ENCODE measurements around the gene IL22. TPM values are rescaled to one million over a fixed set of nuclear protein-coding genes. Genes with fewer than 3 reads are reported as not detected.
A peak's percentile ranks its signal among the peaks of the same experiment; 100 is the strongest.

The IL22 gene
- total RNA-seq, 1 experiment from 2014 or later: not detected

GRCh38 chr12:68233498-68233897 is 19.9 kb downstream of the IL22 start:
- no peaks in the 10 kb centered on the region for H3K79me1 ChIP-seq (ENCODE audit: insufficient read depth, low read depth, low read length, poor library complexity, severe bottlenecking)
- no peaks in the 10 kb centered on the region for H4K20me1 ChIP-seq (ENCODE audit: control insufficient read depth, insufficient read depth, insufficient read length)
- no peaks in the 10 kb centered on the region for H3K27me3 Mint-ChIP-seq (ENCODE audit: low read depth)
- no peak overlapping the region for H3K56ac ChIP-seq (ENCODE audit: insufficient read length, low read depth, low read length)
- WGBS (ENCODE audit: extremely low coverage, insufficient read length, low lambda C conversion rate): no CpG with 5 or more reads among the region's 5 CpGs
- no peak overlapping the region for H2BK120ac ChIP-seq (ENCODE audit: low read depth, low read length, poor library complexity, severe bottlenecking)
- H2AFZ ChIP-seq (ENCODE audit: low read length): no peak overlapping the region
- H2BK5ac ChIP-seq (ENCODE audit: insufficient read length, low read length): no peak overlapping the region
- H3K9ac ChIP-seq (ENCODE audit: extremely low read depth, insufficient read length, low read length): no peak overlapping the region
- no peak overlapping the region for H4K8ac ChIP-seq (replicated peaks; ENCODE audit: insufficient read length, low read depth, low read length)
- no peak overlapping the region for H2BK15ac ChIP-seq (ENCODE audit: low read depth, low read length)
- no peaks in the 10 kb centered on the region for H3K36me3 Mint-ChIP-seq (ENCODE audit: insufficient read depth in 1 of 3, low read depth in 3 of 3)
- H3K4me1 ChIP-seq (ENCODE audit: insufficient read depth, low read length): no peaks in the 10 kb centered on the region
- no peak overlapping the region for H3K14ac ChIP-seq (ENCODE audit: insufficient read depth, low read length)
- no peak overlapping the region for H2BK20ac ChIP-seq (ENCODE audit: low read depth, low read length, poor library complexity, severe bottlenecking)
- H3K27me3 ChIP-seq (ENCODE audit: insufficient read depth, low read length): no peaks in the 10 kb centered on the region
- H2BK12ac ChIP-seq (ENCODE audit: insufficient read length, low read depth, low read length): no peak overlapping the region
- H3K27ac ChIP-seq (ENCODE audit: insufficient read length, low read depth, low read length): no peak overlapping the region
- H3K27ac Mint-ChIP-seq: no peak overlapping the region
- H3K4me1 Mint-ChIP-seq: peaks cover 7% of the 10 kb centered on the region in 2 experiments; a peak in 3 of 4 replicates
- no peaks in the 10 kb centered on the region for H3K9me3 Mint-ChIP-seq
- no peak overlapping the region for H3K4me3 Mint-ChIP-seq
- H4K5ac ChIP-seq (ENCODE audit: insufficient read length, low read depth, low read length): no peak overlapping the region
- H3T11ph ChIP-seq (ENCODE audit: low read length): no peak overlapping the region
- no peak overlapping the region for H3K4me2 ChIP-seq (ENCODE audit: insufficient read depth, insufficient read length, low read length)
- H3K9me3 ChIP-seq (ENCODE audit: control insufficient read depth, low read depth, low read length): no peaks in the 10 kb centered on the region
- H3K4ac ChIP-seq (ENCODE audit: low read depth, low read length): no peak overlapping the region
- H3K23ac ChIP-seq (ENCODE audit: insufficient read length, low read depth, low read length): no peak overlapping the region
- H3K18ac ChIP-seq (ENCODE audit: insufficient read length, low read depth, low read length): no peak overlapping the region
- H4K91ac ChIP-seq (ENCODE audit: insufficient read length, low read depth, low read length): no peak overlapping the region
- TF ChIP-seq, protein P1, sequence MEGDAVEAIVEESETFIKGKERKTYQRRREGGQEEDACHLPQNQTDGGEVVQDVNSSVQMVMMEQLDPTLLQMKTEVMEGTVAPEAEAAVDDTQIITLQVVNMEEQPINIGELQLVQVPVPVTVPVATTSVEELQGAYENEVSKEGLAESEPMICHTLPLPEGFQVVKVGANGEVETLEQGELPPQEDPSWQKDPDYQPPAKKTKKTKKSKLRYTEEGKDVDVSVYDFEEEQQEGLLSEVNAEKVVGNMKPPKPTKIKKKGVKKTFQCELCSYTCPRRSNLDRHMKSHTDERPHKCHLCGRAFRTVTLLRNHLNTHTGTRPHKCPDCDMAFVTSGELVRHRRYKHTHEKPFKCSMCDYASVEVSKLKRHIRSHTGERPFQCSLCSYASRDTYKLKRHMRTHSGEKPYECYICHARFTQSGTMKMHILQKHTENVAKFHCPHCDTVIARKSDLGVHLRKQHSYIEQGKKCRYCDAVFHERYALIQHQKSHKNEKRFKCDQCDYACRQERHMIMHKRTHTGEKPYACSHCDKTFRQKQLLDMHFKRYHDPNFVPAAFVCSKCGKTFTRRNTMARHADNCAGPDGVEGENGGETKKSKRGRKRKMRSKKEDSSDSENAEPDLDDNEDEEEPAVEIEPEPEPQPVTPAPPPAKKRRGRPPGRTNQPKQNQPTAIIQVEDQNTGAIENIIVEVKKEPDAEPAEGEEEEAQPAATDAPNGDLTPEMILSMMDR (conservative IDR thresholded peaks at IDR 0.05): 0 out of 3 replicates have a peak, but pooled peaks have one; percentile 10
- H3K23me2 ChIP-seq (ENCODE audit: insufficient read length, low read depth, low read length, poor library complexity, severe bottlenecking): no peaks in the 10 kb centered on the region
- H2AK5ac ChIP-seq (ENCODE audit: insufficient read length, low read length): no peak overlapping the region
- no peak for DNase-seq
- H3K79me2 ChIP-seq (ENCODE audit: insufficient read depth, low read length): no peaks in the 10 kb centered on the region
